ENCODE results near the gene TOP2B.
A peak's percentile ranks its signal among the peaks of the same experiment; 100 is the strongest.

The TOP2B gene

DNA sequence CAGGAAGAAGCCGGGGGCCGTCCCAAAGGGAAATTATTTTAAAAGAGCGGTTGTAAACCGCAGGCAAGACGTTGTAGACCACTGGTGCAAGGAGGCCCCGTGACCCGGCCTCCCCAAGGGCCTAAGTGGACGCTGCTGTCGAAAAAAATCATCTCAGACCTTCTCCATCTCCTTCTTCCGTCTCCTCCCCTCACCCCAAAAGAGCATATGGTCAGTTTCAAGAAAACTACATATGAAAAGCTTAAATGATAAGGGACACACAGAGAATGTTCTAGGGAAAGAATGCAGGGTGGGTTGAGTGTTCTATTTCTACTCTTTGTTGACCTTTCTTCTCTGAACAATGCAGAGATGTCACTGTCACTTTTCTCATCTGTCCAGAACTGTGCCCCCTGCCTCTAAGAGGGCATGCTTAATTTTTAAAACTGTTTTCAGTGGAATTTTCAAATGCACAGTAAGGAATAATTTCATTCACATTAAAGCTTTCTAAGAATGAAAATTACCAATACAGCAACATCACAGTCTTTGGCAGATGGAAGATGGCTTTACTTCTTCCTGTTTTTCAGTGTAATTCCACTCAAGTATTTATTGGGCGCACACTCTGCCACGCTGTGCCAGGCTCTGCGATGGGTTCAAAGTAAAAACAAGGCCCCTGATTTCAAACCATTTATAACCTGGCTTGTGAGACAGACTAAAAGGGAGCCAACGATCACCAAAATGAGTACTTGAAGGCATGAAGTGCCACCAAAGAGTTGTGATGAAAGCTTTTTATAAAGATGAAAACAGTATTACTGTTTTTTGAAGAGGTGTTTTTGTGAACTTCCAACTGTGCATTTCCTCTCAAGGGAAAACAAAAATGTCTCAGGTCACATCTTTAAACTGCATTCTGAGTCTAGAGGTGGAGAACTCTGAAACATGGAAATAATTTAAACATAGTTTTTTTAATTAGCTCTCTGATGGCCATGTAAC, 891 bp upstream of the TOP2B start:
- no peak for DNase-seq

DNA sequence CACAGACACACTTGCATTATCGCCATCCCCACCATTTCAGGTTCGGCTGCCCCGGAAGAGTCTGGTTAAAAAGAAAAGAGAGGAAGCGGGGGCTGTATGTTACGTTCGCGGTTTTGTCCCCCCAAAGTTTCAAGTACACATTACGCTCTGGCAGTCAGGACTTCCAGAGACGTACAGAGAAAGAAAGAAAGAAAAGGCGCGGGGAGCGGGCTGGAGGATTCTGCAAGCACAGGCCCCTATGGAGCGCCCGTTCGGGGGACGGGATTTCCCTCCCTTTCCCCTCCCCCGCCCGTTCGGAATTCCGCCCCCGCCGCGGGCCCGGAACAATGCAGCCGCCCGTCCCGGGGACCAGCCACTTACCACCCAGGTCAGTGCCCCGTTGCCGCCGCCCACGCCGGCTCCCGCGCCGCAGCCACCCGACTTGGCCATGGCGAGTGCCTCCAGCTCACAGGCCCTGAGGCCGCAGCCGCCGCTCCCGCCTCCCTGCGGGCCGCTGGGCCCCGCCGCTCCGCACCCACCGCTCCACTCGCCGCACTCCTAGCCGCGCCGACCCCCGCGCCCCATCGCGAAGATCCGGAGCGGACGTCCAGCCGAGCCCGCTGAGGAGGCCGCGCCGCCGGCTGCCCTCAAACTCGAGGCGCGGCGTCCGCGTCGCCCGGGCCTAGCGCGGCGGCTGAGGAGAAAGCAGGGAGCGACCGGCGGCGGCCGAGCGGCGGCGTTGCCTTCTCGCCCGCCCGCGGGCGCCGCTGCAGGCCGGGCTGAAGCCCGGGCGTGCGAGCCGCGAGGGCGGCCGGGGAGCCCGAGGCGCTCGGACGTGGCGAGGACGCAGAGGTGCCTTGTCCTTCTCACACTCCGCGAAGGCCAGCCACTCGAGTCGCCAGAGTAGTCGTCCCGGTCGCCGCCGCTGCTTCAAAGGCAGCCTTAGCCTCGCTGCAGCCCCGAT, 567 bp downstream of the TOP2B start:
- peak; percentile 74 for DNase-seq

DNA sequence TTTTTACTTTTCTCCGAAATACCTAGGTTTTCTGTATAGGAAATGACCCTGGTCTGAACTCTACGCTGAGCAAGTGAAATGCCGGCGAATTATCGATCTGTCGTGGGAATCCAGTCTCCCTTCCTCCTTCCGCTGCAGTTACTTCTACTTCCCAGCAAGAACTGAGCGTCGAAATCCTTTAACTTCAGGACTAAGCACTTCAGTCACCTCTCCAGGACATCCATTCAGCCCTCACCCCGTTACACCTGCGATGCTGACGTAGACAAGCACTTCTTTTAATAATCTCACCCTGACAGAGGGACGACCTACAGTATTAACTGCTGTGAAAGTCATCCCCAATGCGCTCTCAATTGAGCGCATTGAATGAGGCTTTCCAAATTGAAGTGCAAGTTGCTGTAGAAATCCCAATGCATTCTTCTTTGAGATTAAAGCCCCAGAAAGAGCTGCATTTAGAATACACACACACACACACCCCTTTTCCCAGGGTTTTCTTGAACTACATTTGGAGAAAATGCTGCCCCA, 1.3 kb downstream of the TOP2B start:
- DNase-seq = peak; percentile 31

DNA sequence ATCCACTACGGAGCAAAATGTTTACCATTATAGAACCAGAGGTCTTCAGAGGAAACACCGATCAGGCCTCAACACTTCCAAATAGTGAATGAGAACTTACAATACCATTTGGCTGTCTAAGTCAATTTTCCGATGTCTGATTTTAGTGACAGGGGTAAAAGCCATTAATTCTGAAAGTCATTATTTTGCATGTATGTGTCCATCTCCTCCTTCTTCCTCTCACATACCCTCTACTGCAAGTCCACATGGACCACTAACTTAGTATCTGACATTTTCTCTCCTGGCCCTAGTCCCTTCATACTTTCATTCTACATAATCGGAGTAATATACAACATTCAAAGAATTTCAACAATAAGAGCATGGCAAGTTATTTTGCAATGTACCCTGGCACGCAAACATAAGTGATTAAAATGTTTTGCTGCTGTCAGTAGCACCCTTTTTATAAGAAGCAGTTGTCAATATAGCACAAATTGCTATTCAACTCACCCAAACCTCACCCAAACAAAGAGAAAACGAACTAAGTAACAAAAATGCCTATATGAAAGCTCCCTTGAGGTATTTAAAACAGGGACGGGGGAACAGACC, 1.9 kb downstream of the TOP2B start:
- no peak for DNase-seq

DNA sequence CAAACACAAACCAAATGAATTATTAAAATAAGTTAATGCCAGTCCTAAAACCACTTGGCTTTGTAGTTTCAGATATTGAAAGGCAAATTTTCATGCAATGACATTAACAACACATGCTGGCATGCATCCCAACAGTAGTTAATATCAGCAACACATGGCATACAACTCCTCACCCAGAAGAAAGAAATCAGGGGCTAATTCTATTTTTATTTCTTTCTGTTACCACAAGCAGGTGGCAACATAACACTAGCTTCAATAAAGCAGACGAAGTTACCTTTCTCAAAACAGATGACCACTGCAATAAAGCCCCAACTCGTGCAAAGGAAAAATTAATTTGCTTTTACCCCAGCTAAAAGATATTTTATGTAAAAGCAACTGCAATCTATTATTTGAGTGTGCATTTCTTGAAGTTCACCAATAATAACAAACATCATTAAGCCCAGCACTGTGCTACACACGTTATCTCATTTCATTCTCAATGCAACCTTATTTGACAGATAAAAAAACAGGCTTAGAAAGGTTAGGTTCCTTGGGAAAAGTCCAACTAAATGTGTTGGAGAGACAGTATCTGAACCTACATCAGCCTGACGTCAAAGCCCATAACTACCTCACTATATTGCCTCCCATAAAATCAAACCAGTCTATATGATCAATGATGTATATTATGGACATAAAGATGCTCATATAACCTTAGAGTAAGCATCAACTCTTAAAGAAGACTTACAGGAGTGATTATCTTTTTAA, 2.8 kb downstream of the TOP2B start:
- DNase-seq = no peak

DNA sequence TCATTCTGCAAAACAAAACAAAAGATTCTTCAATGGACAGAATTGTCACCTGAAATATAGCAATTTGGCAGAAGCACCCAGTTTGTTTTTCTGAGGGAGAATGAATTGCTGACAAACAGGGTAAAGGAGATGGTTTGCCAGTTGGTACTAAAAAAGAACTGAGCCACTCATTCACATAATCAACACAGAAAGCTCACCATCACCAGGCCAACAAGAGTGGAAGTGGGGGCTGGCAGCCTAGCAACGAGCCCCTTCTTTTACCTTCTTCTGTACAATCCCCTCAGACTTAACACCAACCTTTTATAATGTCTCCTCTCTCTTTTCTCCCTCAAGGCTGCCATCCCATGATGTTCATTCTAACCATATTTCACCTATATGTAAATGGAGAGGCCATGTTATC, 5.9 kb downstream of the TOP2B start:
- no peak for DNase-seq

DNA sequence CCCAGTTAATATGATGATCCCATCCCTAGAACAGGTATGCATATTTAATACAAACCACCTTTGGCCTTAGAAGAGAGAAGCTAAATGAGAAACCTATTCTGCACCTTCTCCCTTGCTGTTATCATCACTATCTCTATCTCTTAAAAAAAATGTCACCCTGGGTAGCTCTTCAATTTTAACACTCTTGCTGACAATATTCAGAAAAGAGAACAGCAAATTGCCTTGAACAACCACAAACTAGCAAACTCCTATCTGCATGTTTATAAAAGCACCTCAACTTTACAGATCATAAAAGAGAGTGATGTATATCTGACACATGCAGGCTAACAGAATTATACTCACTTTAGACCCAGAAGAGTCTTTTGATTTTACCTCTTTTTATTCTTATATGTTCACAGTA, 7.4 kb downstream of the TOP2B start:
- DNase-seq = no peak

DNA sequence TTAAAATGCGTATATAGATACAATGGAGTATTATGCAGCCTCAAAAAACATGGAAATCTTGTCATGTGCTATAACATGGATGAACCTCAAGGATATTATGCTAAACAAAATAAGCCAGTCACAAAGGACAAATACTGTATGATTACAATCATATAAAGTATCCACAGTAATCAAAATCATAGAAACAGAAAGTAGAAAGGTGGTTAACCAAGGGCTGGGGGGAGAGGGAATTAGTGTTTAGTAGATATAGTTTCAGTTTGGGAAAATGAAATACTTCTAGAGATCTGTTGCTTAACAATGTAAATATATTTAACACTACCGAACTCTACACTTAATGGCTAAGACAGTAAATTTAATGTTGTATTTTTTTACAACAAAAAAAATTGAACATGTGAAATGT, 9.0 kb downstream of the TOP2B start:
- DNase-seq = no peak

DNA sequence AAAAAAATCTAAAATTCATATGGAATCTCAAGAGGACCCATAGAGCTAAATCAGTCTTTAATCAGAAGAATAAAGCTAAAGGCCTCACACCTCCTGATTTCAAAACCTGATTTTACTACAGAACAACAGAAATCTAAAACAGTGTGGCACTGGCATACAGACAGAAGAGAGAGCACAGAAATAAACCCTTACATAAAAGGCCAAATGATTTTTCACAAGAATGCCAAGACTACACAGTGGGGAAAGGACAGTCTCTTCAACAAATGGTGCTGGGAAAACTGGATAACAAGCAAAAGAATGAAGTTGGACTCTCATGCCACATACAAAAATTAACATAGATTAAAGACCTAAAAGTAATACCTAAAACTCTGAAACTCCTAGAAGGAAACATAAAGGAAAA, 10.1 kb downstream of the TOP2B start:
- DNase-seq = no peak

DNA sequence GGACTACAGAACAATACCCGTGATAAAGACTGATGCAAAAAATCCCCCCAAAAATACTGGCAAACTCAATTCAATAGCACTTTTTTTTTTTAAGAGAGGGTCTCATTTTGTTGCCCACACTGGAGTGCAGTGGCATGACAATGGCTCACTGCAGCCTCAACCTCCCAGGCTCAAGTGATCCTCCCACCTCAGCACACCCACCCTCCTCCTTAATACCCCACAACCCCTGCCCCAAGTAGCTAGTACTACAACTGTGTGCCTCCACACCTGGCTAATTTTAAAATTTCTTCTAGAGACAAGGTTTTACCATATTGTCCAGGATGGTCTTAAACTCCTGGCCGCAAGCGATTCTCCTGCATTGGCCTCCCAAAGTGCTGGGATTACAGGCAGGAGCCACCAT, 11.4 kb downstream of the TOP2B start:
- no peak for DNase-seq

DNA sequence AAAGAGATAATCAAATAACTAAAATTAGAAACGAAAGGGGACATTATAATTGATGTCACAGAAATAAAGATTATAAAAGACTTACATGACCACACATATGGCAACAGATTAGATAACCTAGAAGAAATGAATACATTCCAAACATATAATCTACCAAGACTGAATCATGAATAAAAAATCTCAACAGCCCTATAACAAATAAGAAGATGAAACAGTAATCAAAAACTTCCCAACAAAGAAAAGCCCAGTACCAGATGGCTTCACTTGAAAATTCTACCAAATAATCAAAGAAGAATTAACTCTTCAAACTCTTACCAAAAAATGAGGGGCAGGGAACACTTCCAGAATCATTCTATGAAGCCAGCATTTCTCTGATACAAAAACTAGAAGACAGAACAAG, 11.8 kb downstream of the TOP2B start:
- no peak for DNase-seq

DNA sequence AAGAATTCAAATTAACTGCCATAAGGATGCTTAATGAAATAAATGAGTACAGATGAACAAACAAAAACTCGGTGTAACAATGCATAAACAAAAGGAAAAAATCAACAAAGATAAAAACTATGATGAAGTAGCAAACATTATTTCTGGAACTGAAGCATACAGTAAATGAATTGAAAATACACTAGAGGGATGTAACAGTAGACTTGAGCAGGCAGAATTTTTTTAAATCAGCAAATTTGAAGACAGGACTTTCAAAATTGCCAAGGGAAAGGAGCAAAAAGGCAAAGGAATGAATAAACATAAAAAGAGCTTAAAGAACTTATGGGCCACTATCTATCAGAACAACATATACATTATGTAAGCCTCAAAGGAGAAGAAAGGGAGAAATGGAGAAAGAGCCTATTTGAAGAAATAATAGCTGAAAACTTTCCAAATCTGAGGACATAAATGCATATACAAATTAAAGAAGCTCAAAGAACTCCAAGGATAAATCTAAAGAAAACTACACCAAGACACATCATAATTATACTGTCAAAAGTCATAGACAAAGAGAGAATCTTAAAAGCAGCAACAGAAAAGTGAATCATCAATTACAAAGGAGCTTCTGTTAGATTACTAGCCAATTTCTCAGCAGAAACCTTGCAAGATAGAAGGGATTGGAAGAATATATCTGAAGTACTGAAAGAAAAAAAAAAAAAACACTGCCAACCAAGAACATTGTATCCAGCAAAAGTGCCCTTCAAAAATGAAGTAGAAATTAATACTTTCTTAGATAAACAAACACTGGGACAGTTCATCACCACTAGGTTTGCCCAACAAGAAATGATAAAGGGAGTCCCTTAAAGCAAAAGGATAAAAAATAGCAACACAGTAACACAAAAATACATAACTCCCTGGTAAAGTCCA, 15.5 kb downstream of the TOP2B start:
- no peak for DNase-seq

DNA sequence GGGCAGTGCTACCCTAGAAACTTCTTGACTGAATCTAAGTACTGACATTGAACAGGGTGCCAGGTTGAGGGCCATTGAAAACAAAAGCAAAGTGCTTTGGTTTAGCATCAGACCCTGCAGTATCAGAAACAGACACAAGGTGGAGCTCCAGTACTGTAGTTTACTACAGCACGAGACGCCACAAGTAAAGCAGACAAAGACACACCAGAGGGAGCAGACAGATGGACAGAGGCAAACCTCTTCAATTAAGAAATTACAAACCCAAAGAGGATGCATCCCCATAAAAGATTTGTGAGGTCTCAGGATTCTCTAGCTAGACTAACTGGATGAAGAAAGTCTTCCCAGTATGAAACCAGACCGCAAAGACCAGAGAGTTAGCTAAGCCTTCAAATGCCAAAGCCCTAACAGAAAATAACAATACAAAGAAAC, 16.6 kb downstream of the TOP2B start:
- peak; percentile 53 for DNase-seq

DNA sequence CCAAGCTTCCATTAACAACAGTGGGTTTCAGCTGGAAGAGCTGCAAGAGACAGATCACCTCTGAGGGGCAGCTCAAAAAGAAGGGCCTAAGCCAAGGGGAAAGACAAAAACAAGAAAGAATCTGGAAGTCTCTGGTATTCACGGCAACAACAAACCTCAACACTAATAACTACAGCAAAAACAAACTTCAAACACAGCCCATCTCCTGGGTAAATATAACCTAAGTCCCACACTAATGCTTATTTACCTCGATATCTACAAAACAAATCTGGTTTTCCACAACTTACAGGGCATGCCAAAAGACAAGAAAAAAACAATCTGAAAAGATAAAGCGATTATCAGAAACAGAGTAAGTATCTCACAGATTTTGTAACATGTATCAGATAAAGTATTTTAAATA, 29.7 kb downstream of the TOP2B start:
- DNase-seq = no peak

DNA sequence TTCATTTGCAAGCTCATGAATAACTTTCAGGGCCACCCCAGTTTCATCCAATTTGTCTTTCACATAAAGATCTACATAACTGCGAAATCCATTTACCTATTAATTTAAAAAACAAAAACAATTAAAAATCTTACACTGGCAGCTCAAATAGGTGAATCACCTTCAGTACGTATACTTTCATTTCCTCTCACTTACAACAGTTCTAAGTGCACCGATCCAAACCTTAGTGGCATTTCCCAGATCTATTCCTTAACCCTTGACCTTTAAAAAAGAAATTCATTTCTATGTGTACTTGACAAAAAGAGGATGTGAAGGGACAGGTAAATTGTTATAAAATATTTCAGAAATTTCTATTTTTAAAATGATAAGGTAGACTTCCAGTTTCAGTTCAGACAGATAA, 30.8 kb downstream of the TOP2B start:
- DNase-seq = no peak

DNA sequence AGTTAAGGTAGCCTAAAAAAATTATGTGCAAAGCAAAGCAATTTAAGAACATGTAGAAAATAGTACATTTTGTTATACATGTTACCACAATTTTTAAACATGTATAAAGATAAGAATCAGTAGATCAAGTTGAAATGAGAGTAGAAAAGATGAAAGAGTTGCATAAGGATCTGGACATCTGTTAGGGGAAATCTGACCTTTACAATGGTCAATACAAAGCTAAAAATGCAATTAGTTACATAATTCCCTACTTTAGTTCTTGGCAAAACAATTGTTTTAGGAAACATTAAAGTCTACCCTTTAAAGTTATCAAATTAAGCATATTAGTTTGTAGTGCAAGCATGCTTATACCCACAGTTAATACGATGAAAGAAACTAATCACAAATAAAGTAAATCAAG, 32.7 kb downstream of the TOP2B start:
- no peak for DNase-seq

DNA sequence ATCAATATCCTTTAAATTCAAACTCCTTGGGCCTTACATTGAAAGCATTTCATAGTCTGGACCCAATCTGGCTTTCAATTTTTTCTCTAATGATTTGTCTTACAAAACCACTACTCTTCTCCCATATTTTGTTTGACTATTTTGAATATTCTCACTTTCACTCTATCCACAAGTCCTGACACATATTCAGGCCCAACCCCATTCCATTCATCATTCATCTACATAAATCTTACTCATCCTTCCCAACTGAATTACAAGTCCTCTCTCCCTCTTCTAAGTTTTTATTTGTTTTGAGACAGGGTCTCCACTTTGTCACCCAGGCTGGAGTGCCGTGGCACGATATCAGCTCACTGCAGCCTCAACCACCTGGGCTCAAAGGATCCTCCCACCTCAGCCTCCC, 43.6 kb downstream of the TOP2B start:
- no peak for DNase-seq

DNA sequence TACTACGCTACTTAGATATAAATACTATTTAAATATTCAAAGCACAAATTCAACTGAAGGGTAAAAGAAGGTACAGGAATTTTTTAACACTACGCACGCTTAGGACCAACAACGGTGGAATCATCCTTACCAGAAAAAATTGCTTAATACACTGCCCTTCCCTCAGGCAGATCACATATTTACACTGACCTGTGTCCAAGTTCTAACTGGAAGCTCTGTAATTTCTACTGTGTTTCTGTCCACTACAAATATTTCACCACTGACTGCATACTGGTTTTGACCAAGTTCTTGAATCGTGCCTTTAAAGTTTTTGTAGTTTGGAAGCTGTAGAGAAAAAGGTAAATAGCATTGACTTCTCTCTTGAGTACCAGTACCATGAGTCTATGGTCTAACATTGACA, 44.2 kb downstream of the TOP2B start:
- DNase-seq = no peak

DNA sequence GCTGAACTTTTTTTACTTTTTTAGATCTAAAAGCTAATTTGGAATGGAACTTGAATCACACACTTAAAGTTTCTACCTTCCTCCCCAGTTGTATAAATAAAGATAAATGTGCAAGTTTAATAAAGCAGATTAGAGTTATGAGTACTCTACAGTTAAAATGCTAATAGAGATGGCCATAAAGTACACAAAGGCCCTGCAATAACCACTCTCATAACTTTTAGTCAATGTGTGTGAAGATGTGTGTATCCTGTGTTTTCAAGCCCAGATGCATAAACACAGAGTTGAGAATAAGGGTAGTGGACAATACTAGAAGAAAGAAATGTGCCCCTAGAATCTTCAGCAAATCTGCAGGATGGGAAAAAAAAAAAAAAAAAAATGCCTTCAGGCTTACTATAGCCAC, 45.3 kb downstream of the TOP2B start:
- no peak for DNase-seq

DNA sequence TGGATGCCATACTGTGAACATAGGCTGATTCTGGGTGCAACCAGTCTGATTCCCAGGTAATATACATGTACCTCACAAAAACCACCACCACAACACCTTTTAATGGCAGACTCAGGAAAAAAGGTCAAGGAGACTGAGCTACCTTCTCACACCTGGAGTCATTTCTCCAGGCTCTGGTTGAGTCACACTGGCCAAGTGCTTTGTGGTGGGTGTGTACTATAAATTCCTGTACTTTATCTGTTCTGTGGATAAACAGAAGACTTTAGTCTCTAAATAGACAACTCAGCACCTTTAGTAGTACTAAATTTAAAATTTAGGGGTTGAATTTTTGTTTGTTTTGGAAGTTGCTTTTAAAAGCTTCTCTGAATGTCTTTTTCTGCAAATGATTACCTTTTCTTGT, 46.7 kb downstream of the TOP2B start:
- no peak for DNase-seq

DNA sequence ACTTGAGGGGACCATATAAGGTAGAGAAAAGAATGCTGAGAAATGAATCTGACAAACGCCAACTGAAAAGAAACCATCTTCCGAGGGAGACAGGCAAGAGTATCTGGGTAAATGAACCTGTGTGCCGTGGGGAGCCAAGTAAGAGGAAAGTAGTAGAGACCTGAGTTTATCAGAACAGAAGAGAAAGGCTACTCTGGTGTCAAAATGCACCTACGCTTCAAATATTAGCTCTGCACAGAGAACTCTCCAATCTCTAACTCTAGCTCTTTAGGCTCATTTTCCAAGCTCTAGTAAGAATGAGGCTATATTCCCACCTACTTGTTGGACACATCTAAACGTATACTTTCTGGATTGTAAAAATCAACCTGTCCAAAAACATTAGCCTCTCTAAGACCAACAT, 53.5 kb downstream of the TOP2B start:
- DNase-seq = no peak

Data from activated T-cell treated with anti-CD3 and anti-CD28 coated beads, Interleukin-2, amount 50 U/mL, for 1 hour (primary cell).